Inferior parietal cortex (tissue), 1 donor: Measurements from ENCODE around the gene MEP1B.
"Not testable (repeated sequence)": the region's sequence is repeated elsewhere in the genome, so short reads cannot be mapped to it uniquely, and the experiment has no call there.

Experiments used
- DNase-seq: peaks from one replicate; pipeline ENCODE4 v3.0.0-alpha.2; 2016; ENCODE audit errors: extremely low spot score

The MEP1B gene

GRCh38 chr18:32209685-32210445 is 20.0 kb downstream of the MEP1B start:
- no peak for DNase-seq

DNA sequence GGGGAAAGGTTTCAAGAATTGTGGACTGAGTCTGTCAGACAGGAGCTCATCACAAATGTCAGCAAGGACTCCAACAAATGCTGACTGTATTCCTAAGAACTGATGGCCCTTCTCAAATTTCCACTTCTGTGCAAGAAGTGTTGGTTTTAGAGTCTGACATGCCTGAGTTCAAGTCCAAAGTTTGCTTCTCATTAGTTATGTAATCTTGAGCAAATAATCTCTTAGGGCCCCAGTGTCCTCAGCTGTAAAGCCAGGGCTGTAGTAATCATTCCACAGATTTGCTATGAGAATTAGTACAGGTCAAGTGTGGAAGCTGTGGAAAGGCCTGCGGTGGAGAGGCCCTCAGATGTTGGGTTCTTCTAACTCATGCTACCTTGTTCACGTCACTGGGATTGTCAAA is 23.9 kb downstream of the MEP1B start:
- no peak for DNase-seq

DNA sequence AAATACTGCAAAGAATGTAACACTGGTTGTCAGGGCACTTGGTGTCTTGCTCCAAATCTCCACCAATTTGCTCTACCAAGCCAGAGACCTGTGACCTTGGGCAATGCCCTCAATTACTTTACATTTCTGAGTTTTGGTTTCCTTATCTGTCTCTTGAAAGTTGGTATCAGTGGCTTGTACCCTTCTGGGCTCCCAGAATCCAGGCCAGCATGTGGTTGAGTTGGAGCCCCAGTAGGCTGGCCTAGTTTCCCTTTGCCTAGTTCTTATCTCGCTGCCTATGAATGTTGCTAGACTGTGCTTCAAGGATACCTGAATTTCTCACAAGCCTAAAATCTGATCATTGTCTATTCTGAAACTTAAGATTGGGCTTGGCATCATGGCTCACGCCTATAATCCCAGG is 26.6 kb downstream of the MEP1B start:
- no peak for DNase-seq

DNA sequence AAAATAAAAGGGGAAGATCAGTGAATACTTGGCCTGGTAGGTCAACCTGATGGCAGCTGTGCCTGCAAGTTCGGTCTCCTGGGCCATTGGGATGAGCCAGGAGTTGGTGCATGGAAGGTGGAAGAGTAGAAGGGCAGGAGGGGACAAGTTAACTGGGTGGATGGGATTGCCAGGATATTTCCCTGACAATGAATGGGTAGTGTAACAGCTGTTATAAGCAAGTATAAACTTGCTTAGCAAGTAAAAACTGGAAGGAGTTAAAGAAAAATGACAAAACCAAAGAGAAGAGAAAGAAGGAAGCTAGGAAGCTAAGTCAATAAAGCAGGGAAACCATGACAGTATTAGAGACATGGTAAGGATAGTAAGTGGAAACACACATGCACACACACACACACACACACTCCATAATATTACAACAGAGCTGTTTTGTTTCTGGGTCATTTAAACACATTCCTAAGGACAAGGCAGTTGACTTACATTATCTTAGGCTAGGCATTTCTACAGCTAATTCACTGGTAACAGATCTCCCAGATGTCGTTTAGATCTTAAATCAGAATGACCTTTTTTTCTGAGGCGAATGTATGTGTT is 29.7 kb downstream of the MEP1B start:
- DNase-seq = no peak

- DNase-seq = not testable (repeated sequence)
Observed at GRCh38 chr18:32233348-32233747, 43.5 kb downstream of the MEP1B start.

GRCh38 chr18:32237049-32237448 is 47.2 kb downstream of the MEP1B start:
- no peak for DNase-seq

DNA sequence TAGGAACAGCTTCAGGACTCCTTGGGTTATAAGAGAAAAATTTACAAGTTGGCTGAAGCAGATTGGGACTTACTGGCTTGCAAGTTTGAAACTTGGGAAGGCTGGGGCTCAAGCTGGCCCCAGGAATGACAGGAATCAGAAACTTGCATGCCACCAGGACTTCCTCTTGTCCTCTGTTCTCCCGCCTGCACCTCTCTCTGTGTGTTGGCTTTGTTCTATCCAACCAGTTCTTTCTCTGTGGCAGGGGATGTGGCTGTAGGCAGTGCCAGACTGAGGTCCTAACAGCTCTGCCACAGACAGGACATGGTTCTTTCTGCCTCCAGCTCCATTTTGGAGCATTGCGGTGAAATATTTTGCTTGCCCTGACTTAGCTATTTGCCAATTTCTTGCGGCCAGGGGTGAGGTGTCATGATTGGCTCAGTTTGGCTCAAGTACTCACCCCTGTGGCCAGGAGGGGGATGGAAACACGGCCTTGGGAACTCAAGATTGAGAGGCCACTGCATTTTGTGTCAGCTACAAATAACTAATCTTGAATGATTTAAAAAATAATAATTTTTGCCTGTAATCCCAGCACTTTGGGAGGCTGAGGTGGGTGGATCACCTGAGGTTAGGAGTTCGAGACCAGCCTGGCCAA is 48.9 kb downstream of the MEP1B start:
- no peak for DNase-seq

- no peak for DNase-seq
Observed at GRCh38 chr18:32242395-32242794, 52.6 kb downstream of the MEP1B start.

DNA sequence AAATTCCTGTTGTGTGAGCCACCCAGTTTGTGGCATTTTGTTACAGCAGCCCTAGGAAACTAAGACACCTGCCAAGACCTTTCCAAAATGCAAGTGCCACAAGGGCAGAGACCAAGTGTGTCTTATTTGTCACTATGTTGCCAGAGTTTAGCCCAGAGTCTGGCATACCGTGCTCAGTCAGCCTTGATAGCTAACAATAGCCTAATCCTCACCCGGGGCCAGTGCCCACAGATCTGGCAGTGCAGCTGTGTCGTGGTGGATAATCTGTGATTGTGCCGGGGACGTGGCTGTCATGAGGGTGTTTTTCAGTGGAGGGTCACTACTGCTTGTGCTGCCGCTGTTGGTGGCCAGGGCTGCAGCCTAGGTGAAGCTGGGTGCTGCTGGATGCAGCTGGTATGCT is 53.5 kb downstream of the MEP1B start:
- no peak for DNase-seq

- DNase-seq = no peak
Observed at GRCh38 chr18:32244881-32245280, 55.0 kb downstream of the MEP1B start.

DNA sequence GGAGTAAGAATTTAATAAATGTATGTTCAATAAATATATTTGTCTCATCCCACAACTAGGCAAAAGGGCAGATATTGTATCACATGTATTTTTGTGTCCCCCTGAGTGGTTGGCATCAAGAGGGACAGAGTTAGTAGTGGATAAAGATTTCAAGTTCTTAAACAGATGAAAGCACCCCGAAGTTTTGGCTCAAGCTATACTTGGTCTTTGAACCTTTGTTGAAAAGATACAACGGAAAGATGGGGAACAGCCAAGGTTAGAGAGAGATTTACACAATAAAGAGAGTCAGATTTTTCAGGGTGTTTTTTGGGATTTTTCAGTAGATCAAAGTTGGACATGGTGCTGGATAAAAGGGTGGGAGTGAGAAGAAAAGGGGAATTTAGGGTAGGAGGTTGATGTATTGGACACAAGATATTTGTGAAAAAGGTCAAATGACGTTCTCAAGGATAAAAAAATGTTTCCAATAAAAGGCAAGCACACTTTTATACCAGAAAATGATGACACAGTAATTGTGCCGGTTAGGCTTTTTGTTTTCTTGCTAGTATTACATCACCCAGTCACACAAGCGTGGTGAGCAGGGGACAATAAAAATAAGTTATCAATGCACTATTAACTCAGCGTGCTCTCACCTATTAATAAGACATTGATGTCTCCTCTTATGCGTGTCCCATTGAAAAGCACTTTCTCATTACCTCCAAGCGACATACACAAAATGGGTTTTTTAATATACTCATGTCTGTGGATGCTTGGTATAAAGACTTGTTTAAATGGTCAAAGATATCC is 59.5 kb downstream of the MEP1B start:
- DNase-seq = no peak

DNA sequence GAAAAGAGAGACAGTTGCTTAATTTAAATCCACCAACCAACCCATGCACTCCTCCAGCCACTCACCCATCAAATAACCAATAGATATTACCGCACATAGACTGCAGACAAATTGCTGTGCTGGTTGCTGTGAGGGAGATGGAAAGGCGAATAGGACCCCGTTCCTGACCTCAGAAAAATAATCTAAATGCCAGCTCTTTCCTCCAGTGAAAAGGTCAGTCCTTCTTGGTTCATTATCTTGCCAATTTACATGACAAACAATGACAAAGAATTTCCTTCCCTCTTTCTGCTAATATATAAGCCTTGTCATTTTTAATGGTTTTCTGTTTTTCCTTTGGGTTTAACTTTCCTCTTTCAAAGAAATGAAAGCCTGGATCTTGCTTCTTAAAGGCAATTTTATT is 61.6 kb downstream of the MEP1B start:
- no peak for DNase-seq

DNA sequence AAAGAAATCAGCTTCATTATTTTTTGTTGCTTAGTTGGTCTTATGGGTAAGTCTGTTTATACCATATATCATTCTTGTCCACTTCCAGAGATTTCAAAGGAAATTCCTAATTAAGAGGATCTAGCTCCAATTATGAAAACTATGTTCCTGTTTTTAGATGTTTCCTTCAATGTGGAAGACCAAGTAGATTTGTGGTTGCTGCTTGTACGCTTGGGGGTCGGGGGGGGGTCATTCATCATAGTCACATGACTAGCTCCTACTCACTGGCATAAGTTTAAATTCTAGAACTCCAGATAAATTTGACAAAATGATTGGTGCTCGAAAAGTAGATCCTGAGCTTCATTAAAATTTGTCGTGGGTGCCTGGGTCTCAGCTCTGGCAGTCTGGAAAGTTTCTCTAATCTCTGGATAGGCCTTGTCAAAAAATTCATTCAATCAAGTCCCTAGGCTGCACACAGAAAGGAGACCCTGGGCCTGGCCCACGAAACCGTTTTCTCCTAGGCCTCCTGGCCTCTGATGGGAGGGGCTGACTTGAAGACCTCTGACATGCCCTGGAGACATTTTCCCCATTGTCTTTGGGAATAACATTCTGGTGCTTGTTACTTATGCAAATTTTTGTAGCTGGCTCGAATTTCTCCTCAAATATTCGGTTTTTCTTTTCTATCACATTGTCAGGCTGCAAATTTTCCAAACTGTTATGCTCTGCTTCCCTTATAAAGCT is 62.5 kb downstream of the MEP1B start:
- no peak for DNase-seq

GRCh38 chr18:32255570-32255969 is 65.7 kb downstream of the MEP1B start:
- no peak for DNase-seq

DNA sequence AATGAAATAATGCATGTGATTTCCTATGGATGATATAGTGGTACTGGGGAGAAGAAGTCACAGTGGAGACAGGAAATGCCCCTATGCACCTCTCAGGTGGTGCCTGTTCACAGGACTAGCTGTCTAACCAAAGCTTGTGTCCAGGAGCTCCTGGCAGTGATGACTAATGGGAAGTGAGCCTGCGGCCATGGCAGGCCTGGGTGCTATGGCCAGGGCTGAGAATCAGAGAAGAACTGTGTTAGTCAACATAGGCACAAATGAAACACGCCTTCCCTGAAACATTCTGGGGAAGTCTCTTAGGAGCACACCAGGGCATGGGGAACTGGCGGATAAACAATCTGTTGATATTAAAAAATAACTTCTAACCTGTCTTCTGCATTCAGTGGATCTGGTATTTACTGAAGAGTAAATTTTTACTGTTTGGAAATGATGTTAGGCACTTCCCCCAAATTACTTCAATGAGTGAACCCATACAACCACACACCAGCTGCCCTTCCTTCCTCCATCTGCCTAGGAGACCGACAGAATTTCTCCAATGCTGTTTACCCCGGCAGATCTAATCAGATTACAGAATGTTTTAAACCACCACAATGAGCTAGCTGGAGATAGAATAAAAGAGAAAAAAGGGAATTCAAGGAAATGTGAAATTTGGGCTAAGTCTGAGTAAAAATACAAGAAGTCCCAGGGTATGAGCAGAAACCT is 67.4 kb downstream of the MEP1B start:
- no peak for DNase-seq

DNA sequence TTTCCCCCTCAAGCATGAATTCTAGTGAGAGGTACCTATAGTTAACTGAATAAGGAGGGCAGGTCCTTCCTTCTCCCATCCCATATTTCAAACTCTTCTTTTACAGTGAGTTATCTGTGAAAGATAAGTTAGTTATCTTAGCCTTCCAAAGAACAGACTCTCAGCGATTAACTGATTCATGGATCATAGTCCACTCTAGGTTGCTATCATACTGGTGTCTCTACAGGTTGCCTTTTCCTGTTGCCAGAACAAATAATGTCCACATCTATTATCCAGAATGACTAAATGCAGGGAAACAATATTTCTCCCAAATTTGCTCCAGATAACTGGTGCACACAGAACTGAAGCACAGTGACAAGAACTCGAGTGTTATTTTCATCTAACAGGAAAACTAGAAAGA is 68.3 kb downstream of the MEP1B start:
- no peak for DNase-seq

GRCh38 chr18:32258558-32259204 is 68.8 kb downstream of the MEP1B start:
- DNase-seq = no peak

DNA sequence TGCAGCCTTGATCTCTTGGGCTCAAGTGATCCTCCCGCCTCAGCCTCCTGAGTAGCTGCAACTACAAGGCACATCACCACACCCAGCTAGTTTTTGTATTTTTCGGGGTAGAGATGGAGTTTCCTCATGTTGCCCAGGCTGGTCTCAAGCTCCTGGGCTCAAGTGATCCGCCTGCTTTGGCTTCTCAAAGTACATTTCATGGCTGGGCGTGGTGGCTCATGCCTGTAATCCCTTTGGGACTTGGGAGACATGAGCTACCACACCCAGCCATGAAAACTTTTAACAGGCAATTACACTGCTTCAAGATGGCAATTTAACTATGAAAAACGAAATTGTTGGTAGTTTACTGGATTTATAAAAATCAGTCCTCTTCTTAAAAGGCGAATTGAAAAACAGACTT is 69.7 kb downstream of the MEP1B start:
- DNase-seq = no peak

GRCh38 chr18:32261003-32261402 is 71.2 kb downstream of the MEP1B start:
- DNase-seq = no peak

- no peak for DNase-seq
Observed at GRCh38 chr18:32262092-32262491, 72.3 kb downstream of the MEP1B start.

- no peak for DNase-seq
Observed at GRCh38 chr18:32264401-32264800, 74.6 kb downstream of the MEP1B start.
